HCT116 (cell line): ENCODE measurements around the gene RAB36. TPM values are rescaled to one million over a fixed set of nuclear protein-coding genes. Genes with fewer than 3 reads are reported as not detected.

Experiments
- ATAC-seq: fragments of 200-7000 bp; cut with Tn5 transposase; 2 replicates; pipeline ENCODE4 v1.9.1; 2020; ENCODE audit warnings: mild to moderate bottlenecking, moderate library complexity
- BruUV-seq: library from RNA; stranded (reverse); fragments of 400-500 nt; replicated peaks from 2 replicates; lab custom pipeline; 2021; lab: Mats Ljungman, UMichigan
- CTCF ChIA-PET: fragments of 300-600 bp; sonication (Branson Sonifier 250); formaldehyde crosslinking; loops from one replicate; lab custom pipeline; 2021; ENCODE audit warnings: antibody characterized with exemption; lab: Charles Lee
- POLR2A ChIA-PET: fragments of 300-600, 350-600 bp; sonication (Branson Sonifier 250); formaldehyde crosslinking; loops from one replicate; lab custom pipeline; 2021; ENCODE audit warnings: antibody characterized with exemption; lab: Charles Lee
- RAD21 ChIA-PET, 2 experiments: fragments of 300-600 bp; sonication (Branson Sonifier 250); formaldehyde crosslinking; loops; one replicate each; lab custom pipeline; 2023; ENCODE audit warnings: low total read pairs in 2 of 2; ENCODE audit not compliant: uncharacterized antibody in 2 of 2, unreplicated experiment in 2 of 2, low non-redundant PET in 1 of 2; lab: Charles Lee
- DNase-seq: peaks from one replicate; pipeline ENCODE4 v3.0.0-alpha.2; 2010; ENCODE audit warnings: low read depth, low spot score
- H2AFZ ChIP-seq: fragments of 200-600 bp; shearing (Covaris generic), sonication (generic); 2 replicates; pipeline ENCODE4 v1.6.1; 2017; ENCODE audit warnings: low read depth, mixed run types, mixed read lengths, antibody characterized with exemption, low read length; ENCODE audit not compliant: poor library complexity, severe bottlenecking
- H3K27ac ChIP-seq: 2 replicates; pipeline ENCODE4 v1.5.1; 2012; ENCODE audit warnings: low read depth, low read length
- H3K27me3 ChIP-seq: fragments of 200-600 bp; sonication (generic); 2 replicates; pipeline ENCODE4 v1.6.1; 2016; ENCODE audit warnings: mixed run types, low read length, mixed read lengths; ENCODE audit not compliant: insufficient read depth
- H3K36me3 ChIP-seq, 2 experiments: fragments of 200-500 bp in 1 of 2; fragments of 200-600 bp in 1 of 2; sonication (Bioruptor generic) in 1 of 2; sonication (generic) in 1 of 2; 2 replicates each; pipeline versions ENCODE4 v1.5.1 to v1.6.1; 2014 to 2016; ENCODE audit warnings: low read length in 2 of 2, inconsistent platforms in 1 of 2, mixed read lengths in 1 of 2, mixed run types in 1 of 2; ENCODE audit not compliant: insufficient read depth in 2 of 2, control insufficient read depth in 1 of 2
- H3K4me1 ChIP-seq, 2 experiments: fragments of 200-600 bp in 1 of 2; sonication (generic) in 1 of 2; 2 replicates each; pipeline versions ENCODE4 v1.5.1 to v1.6.1; 2012 to 2017; ENCODE audit warnings: low read length in 2 of 2, inconsistent platforms in 1 of 2, mild to moderate bottlenecking in 1 of 2, mixed read lengths in 1 of 2, mixed run types in 1 of 2, moderate library complexity in 1 of 2; ENCODE audit not compliant: insufficient read depth in 2 of 2, control insufficient read depth in 1 of 2
- H3K4me2 ChIP-seq: fragments of 200-600 bp; sonication (generic); 2 replicates; pipeline ENCODE4 v1.6.1; 2017; ENCODE audit warnings: mixed run types, low read length, mixed read lengths
- H3K4me3 ChIP-seq, 2 experiments: fragments of 200-600 bp in 1 of 2; sonication (generic) in 1 of 2; replicated peaks in 1 of 2; 2 replicates each; pipeline ENCODE4 v1.5.1; 2011 to 2016; ENCODE audit warnings: low read length in 2 of 2, control low read depth in 1 of 2, low read depth in 1 of 2, mild to moderate bottlenecking in 1 of 2, mixed read lengths in 1 of 2, mixed run types in 1 of 2
- H3K79me2 ChIP-seq: fragments of 200-600 bp; sonication (generic); 2 replicates; pipeline ENCODE4 v1.6.1; 2017; ENCODE audit warnings: mild to moderate bottlenecking, mixed run types, low read length, moderate library complexity, mixed read lengths; ENCODE audit not compliant: insufficient read depth
- H3K9ac ChIP-seq: fragments of 200-600 bp; sonication (generic); 2 replicates; pipeline ENCODE4 v1.6.1; 2016; ENCODE audit warnings: low read length, mixed read lengths
- H3K9me2 ChIP-seq: fragments of 200-600 bp; sonication (generic), shearing (Covaris generic); 2 replicates; pipeline ENCODE4 v1.6.1; 2017; ENCODE audit warnings: mixed run types, mild to moderate bottlenecking, moderate library complexity; ENCODE audit not compliant: insufficient read depth
- H3K9me3 ChIP-seq, 2 experiments: fragments of 200-500 bp in 1 of 2; fragments of 200-600 bp in 1 of 2; sonication (Bioruptor generic) in 1 of 2; sonication (generic) in 1 of 2; 2 replicates each; pipeline ENCODE4 v1.6.1; 2014 to 2017; ENCODE audit warnings: low read length in 2 of 2, mixed read lengths in 2 of 2, inconsistent platforms in 1 of 2, low read depth in 1 of 2, mild to moderate bottlenecking in 1 of 2, mixed run types in 1 of 2, moderate library complexity in 1 of 2; ENCODE audit not compliant: control insufficient read depth in 1 of 2, insufficient read depth in 1 of 2
- H4K20me1 ChIP-seq: fragments of 200-600 bp; sonication (generic), shearing (Covaris generic); 2 replicates; pipeline ENCODE4 v1.6.1; 2017; ENCODE audit warnings: mixed run types, mild to moderate bottlenecking, moderate library complexity; ENCODE audit not compliant: insufficient read depth
- EZH2 ChIP-seq: fragments of 200-600 bp; sonication (generic); IDR thresholded peaks from 2 replicates; pipeline ENCODE4 v1.6.1; 2017; ENCODE audit warnings: antibody characterized with exemption, mixed run types
- FOSL1 ChIP-seq: IDR thresholded peaks from 2 replicates; pipeline ENCODE4 v1.6.1; 2012; ENCODE audit warnings: low read depth
- SP1 ChIP-seq: IDR thresholded peaks from 2 replicates; pipeline ENCODE4 v1.6.1; 2012; ENCODE audit warnings: low read depth
- intact Hi-C: fragments of 100-400 bp; cut with micrococcal nuclease; formaldehyde crosslinking; loops from 2 replicates; pipeline ENCODE4 v1.10.0; 2022
- total RNA-seq: library from RNA; stranded (reverse); gene quantifications from one replicate; pipeline ENCODE4 v1.2.1, GENCODE V29; 2021; ENCODE audit not compliant: unreplicated experiment
- TF ChIP-seq, protein P1 (sequence below): IDR thresholded peaks from 2 replicates; pipeline ENCODE4 v1.6.1; 2011; ENCODE audit warnings: mild to moderate bottlenecking, low read length, moderate library complexity; ENCODE audit not compliant: insufficient replicate concordance; ENCODE audit errors: extremely low read depth

The RAB36 gene
- total RNA-seq, 1 experiment from 2014 or later: 6.1 TPM

DNA sequence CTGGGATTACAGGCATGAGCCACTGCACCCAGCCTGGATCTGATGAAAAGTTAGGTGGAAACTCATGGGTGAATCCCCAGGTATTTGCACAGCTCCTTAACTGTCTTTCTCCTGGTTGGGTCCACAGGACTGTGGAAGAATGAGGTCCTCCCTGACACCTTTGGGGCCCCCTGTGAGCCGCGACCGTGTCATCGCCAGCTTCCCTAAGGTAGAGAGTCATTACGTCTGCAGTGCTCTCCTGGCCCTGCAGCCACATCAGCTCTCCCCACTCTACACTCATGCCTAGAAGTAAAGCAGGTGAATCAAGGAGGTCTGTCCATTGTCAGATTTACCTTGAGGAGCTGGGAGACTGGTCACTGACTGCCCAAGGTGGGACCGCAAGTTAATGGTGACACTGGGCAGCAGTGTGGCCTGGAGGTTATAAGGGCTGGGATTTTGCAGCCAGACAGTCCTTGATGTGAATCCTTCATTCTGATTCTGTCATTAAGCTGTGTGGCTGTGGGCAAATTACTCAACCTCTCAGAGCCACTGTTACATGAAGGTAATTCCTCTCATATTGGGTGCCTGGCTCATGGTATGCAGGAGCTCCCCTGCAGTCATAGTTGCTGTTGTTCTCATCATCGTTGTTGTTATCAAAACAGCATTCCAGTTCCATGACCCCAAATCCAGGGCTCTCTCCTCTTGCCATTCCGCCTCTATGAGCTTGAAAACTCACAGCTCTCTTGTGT lies 1.4 kb downstream of the RAB36 start:
- H3K79me2 ChIP-seq: no peaks in the 10 kb centered on the region
- RAD21 ChIA-PET: no interaction called here
- no peak overlapping the region for H3K27ac ChIP-seq
- no peak for TF ChIP-seq EZH2
- TF ChIP-seq, protein P1, sequence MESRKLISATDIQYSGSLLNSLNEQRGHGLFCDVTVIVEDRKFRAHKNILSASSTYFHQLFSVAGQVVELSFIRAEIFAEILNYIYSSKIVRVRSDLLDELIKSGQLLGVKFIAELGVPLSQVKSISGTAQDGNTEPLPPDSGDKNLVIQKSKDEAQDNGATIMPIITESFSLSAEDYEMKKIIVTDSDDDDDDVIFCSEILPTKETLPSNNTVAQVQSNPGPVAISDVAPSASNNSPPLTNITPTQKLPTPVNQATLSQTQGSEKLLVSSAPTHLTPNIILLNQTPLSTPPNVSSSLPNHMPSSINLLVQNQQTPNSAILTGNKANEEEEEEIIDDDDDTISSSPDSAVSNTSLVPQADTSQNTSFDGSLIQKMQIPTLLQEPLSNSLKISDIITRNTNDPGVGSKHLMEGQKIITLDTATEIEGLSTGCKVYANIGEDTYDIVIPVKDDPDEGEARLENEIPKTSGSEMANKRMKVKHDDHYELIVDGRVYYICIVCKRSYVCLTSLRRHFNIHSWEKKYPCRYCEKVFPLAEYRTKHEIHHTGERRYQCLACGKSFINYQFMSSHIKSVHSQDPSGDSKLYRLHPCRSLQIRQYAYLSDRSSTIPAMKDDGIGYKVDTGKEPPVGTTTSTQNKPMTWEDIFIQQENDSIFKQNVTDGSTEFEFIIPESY: no peak
- TF ChIP-seq SP1: no peak
- no peak for TF ChIP-seq FOSL1
- TF ChIP-seq, all 23 proteins: peak for 0
- H3K9me3 ChIP-seq: no peaks in the 10 kb centered on the region
- H3K9me2 ChIP-seq: no peaks in the 10 kb centered on the region
- H2AFZ ChIP-seq: no peak overlapping the region
- BruUV-seq: no TSS peak
- CTCF ChIA-PET: no interaction called here
- H3K4me1 ChIP-seq: peaks cover 10 to 38% of the 10 kb centered on the region in 2 experiments
- intact Hi-C loops: no loop called here
- no peaks in the 10 kb centered on the region for H3K27me3 ChIP-seq
- no peak overlapping the region for H3K9ac ChIP-seq
- POLR2A ChIA-PET: no interaction called here
- no peaks in the 10 kb centered on the region for H3K36me3 ChIP-seq
- DNase-seq (no peak), ATAC-seq (no peak)
- no peaks in the 10 kb centered on the region for H4K20me1 ChIP-seq
- H3K4me3 ChIP-seq: peak overlapping the region in 1 of 2 experiments; percentile 76; a peak in 1 of 4 replicates
- peak overlapping the region; percentile 89 for H3K4me2 ChIP-seq
